ENCODE data around the gene MYRIP. TPM values are rescaled to one million over a fixed set of nuclear protein-coding genes. Genes with fewer than 3 reads are reported as not detected.

The MYRIP gene
- total and polyA plus RNA-seq, 4 donors = 0.15 to 11.0 (median 5.5) TPM

DNA sequence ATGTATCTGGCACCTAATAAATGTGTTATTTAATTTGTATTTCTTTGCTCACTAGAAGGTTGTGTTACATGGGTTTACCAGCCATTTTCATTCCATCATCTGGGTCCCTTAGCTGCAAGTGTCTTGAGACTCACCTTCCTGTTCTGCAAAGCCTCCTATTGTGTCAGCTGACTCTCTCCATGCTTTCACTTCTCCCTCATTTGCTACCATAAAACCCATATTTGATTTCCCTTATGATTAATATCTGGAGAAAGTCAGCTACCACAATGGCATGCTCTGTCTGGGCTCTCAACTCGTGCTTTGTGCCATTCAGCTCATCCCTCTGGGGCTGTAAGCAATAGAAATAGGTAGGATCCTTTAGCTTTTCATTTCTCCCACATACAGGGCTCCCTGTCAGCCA lies 420.6 kb downstream of the MYRIP start:
- H3K4me1 ChIP-seq (ENCODE audit: control insufficient read depth in 1 of 2, insufficient read depth in 2 of 2, low read length in 2 of 2) = no peaks in the 10 kb centered on the region
- intact Hi-C loops (cut with DNase I) = no loop called here
- 67 to 70% methylated on average over 1 of the region's 1 CpG for WGBS, 2 donors
- no peaks in the 10 kb centered on the region for H3K36me3 ChIP-seq (ENCODE audit: control insufficient read depth in 1 of 2, insufficient read depth in 2 of 2, low read length in 1 of 2)
- ATAC-seq (ENCODE audit: low FRiP score) = no peak
- DNase-seq = no peak
- no peaks in the 10 kb centered on the region for H3K9me3 ChIP-seq (ENCODE audit: control insufficient read depth, low read length)
- H3K27me3 ChIP-seq (ENCODE audit: control insufficient read depth in 1 of 2, insufficient read depth in 2 of 2, low read length in 1 of 2) = no peaks in the 10 kb centered on the region
- H3K4me3 ChIP-seq (ENCODE audit: low read length in 2 of 2) = no peak overlapping the region
- H3K27ac ChIP-seq (ENCODE audit: low read depth in 1 of 2, low read length in 2 of 2) = no peak overlapping the region

GRCh38 chr3:40230382-40230781 lies 421.0 kb downstream of the MYRIP start:
- H3K36me3 ChIP-seq (ENCODE audit: control insufficient read depth in 1 of 2, insufficient read depth in 2 of 2, low read length in 1 of 2) = no peaks in the 10 kb centered on the region
- no peak overlapping the region for H3K27ac ChIP-seq (ENCODE audit: low read depth in 1 of 2, low read length in 2 of 2)
- ATAC-seq (ENCODE audit: low FRiP score) = no peak
- no peaks in the 10 kb centered on the region for H3K27me3 ChIP-seq (ENCODE audit: control insufficient read depth in 1 of 2, insufficient read depth in 2 of 2, low read length in 1 of 2)
- intact Hi-C loops (cut with DNase I) = no loop called here
- no peaks in the 10 kb centered on the region for H3K4me1 ChIP-seq (ENCODE audit: control insufficient read depth in 1 of 2, insufficient read depth in 2 of 2, low read length in 2 of 2)
- no peak for DNase-seq
- H3K9me3 ChIP-seq (ENCODE audit: control insufficient read depth, low read length) = no peaks in the 10 kb centered on the region
- no peak overlapping the region for H3K4me3 ChIP-seq (ENCODE audit: low read length in 2 of 2)

- H3K36me3 ChIP-seq (ENCODE audit: control insufficient read depth in 1 of 2, insufficient read depth in 2 of 2, low read length in 1 of 2) = no peaks in the 10 kb centered on the region
- DNase-seq (no peak), ATAC-seq (ENCODE audit: low FRiP score) (no peak)
- H3K9me3 ChIP-seq (ENCODE audit: control insufficient read depth, low read length) = no peaks in the 10 kb centered on the region
- H3K27me3 ChIP-seq (ENCODE audit: control insufficient read depth in 1 of 2, insufficient read depth in 2 of 2, low read length in 1 of 2) = no peaks in the 10 kb centered on the region
- 65 to 84% methylated on average over 2 of the region's 2 CpGs for WGBS, 2 donors
- H3K4me1 ChIP-seq (ENCODE audit: control insufficient read depth in 1 of 2, insufficient read depth in 2 of 2, low read length in 2 of 2) = no peaks in the 10 kb centered on the region
- H3K27ac ChIP-seq (ENCODE audit: low read depth in 1 of 2, low read length in 2 of 2) = no peak overlapping the region
- intact Hi-C loops (cut with DNase I) = no loop called here
- no peak overlapping the region for H3K4me3 ChIP-seq (ENCODE audit: low read length in 2 of 2)
Observed at GRCh38 chr3:40232626-40233025, 423.2 kb downstream of the MYRIP start.

GRCh38 chr3:40237159-40237558 lies 427.8 kb downstream of the MYRIP start:
- Histone ChIP-seq H3K9me3 (ENCODE audit: control insufficient read depth, low read length) (no peaks in the 10 kb centered on the region), H3K27me3 (ENCODE audit: control insufficient read depth in 1 of 2, insufficient read depth in 2 of 2, low read length in 1 of 2) (no peaks in the 10 kb centered on the region), H3K27ac (ENCODE audit: low read depth in 1 of 2, low read length in 2 of 2) (no peak overlapping the region), H3K36me3 (ENCODE audit: control insufficient read depth in 1 of 2, insufficient read depth in 2 of 2, low read length in 1 of 2) (no peaks in the 10 kb centered on the region), H3K4me1 (ENCODE audit: control insufficient read depth in 1 of 2, insufficient read depth in 2 of 2, low read length in 2 of 2) (no peaks in the 10 kb centered on the region), H3K4me3 (ENCODE audit: low read length in 2 of 2) (no peak overlapping the region)
- intact Hi-C loops (cut with DNase I) = no loop called here
- DNase-seq (no peak), ATAC-seq (ENCODE audit: low FRiP score) (no peak)
- 72 to 76% methylated on average over 1 of the region's 1 CpG for WGBS, 2 donors

DNA sequence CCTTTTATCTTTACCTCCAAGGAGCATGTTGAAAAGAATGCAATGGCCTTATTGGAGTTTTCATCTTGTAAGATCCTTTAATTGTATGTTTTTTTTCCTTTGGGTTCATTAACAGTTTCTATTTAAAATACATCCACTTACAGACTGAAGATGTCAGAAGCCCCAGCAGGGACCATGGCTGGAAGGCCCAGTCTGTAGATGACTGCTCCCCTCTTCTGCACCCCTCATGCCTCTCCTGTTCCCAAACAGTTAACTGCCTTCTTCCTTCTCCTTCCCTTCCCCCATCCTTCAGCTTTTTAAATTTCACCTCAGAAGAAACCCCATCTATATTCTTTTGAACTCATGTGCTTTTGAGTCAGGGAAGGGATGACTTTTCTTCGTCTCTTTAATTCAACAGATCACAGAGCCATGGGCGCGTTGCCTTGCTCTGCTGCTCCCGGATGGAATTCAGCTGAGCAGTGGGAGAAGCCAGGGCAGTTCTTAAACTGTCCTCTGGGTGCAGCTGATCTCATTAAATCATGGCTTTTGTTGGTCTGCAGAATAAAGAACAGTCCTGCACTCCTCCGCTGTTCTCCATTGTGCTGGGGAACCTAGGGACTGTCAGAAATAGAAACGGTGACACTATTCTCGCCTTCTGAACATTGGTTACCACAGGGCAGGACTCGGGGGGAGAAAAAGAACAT lies 428.6 kb downstream of the MYRIP start:
- Histone ChIP-seq H3K9me3 (ENCODE audit: control insufficient read depth, low read length) (no peaks in the 10 kb centered on the region), H3K27ac (ENCODE audit: low read depth in 1 of 2, low read length in 2 of 2) (no peak overlapping the region), H3K27me3 (ENCODE audit: control insufficient read depth in 1 of 2, insufficient read depth in 2 of 2, low read length in 1 of 2) (no peaks in the 10 kb centered on the region), H3K4me1 (ENCODE audit: control insufficient read depth in 1 of 2, insufficient read depth in 2 of 2, low read length in 2 of 2) (no peaks in the 10 kb centered on the region), H3K36me3 (ENCODE audit: control insufficient read depth in 1 of 2, insufficient read depth in 2 of 2, low read length in 1 of 2) (no peaks in the 10 kb centered on the region), H3K4me3 (ENCODE audit: low read length in 2 of 2) (no peak overlapping the region)
- WGBS, 2 donors = 22 to 38% methylated on average over 8 of the region's 8 CpGs
- intact Hi-C loops (cut with DNase I) = no loop called here
- no peak for DNase-seq
- no peak for ATAC-seq (ENCODE audit: low FRiP score)

GRCh38 chr3:40240921-40241320 lies 431.5 kb downstream of the MYRIP start:
- H3K4me3 ChIP-seq (ENCODE audit: low read length in 2 of 2) = no peak overlapping the region
- 89 to 94% methylated on average over 1 of the region's 1 CpG for WGBS, 2 donors
- no peak overlapping the region for H3K27ac ChIP-seq (ENCODE audit: low read depth in 1 of 2, low read length in 2 of 2)
- intact Hi-C loops (cut with DNase I) = no loop called here
- no peaks in the 10 kb centered on the region for H3K9me3 ChIP-seq (ENCODE audit: control insufficient read depth, low read length)
- ATAC-seq (ENCODE audit: low FRiP score) = no peak
- no peaks in the 10 kb centered on the region for H3K4me1 ChIP-seq (ENCODE audit: control insufficient read depth in 1 of 2, insufficient read depth in 2 of 2, low read length in 2 of 2)
- no peaks in the 10 kb centered on the region for H3K27me3 ChIP-seq (ENCODE audit: control insufficient read depth in 1 of 2, insufficient read depth in 2 of 2, low read length in 1 of 2)
- DNase-seq = no peak
- no peaks in the 10 kb centered on the region for H3K36me3 ChIP-seq (ENCODE audit: control insufficient read depth in 1 of 2, insufficient read depth in 2 of 2, low read length in 1 of 2)

DNA sequence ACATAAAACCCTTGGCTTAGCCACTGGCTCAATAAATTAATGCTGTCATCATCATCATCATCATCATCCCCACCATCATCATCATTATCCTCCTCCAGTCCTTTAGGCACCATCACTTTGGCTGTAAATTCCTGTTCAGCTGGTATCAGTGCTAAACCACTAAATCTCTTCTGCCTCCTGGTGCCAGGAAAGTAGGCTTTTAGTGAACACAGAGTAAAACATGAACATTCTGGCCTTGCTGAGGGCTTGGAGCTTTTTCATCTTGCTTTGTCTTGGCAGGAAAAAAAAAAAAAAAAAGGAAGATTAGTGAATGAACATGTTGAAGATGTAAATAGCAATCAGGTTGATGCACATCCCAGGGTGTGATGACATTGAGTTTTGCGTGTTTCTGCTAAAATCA lies 432.8 kb downstream of the MYRIP start:
- Histone ChIP-seq H3K4me3 (ENCODE audit: low read length in 2 of 2) (no peak overlapping the region), H3K36me3 (ENCODE audit: control insufficient read depth in 1 of 2, insufficient read depth in 2 of 2, low read length in 1 of 2) (no peaks in the 10 kb centered on the region), H3K27me3 (ENCODE audit: control insufficient read depth in 1 of 2, insufficient read depth in 2 of 2, low read length in 1 of 2) (no peaks in the 10 kb centered on the region), H3K9me3 (ENCODE audit: control insufficient read depth, low read length) (no peaks in the 10 kb centered on the region), H3K27ac (ENCODE audit: low read depth in 1 of 2, low read length in 2 of 2) (no peak overlapping the region), H3K4me1 (ENCODE audit: control insufficient read depth in 1 of 2, insufficient read depth in 2 of 2, low read length in 2 of 2) (no peaks in the 10 kb centered on the region)
- DNase-seq (no peak), ATAC-seq (ENCODE audit: low FRiP score) (no peak)
- 86 to 93% methylated on average over 1 of the region's 1 CpG for WGBS, 2 donors
- intact Hi-C loops (cut with DNase I) = no loop called here

GRCh38 chr3:40242638-40243037 lies 433.2 kb downstream of the MYRIP start:
- DNase-seq (no peak), ATAC-seq (ENCODE audit: low FRiP score) (no peak)
- Histone ChIP-seq H3K36me3 (ENCODE audit: control insufficient read depth in 1 of 2, insufficient read depth in 2 of 2, low read length in 1 of 2) (no peaks in the 10 kb centered on the region), H3K27me3 (ENCODE audit: control insufficient read depth in 1 of 2, insufficient read depth in 2 of 2, low read length in 1 of 2) (no peaks in the 10 kb centered on the region), H3K9me3 (ENCODE audit: control insufficient read depth, low read length) (no peaks in the 10 kb centered on the region), H3K4me1 (ENCODE audit: control insufficient read depth in 1 of 2, insufficient read depth in 2 of 2, low read length in 2 of 2) (no peaks in the 10 kb centered on the region), H3K4me3 (ENCODE audit: low read length in 2 of 2) (no peak overlapping the region), H3K27ac (ENCODE audit: low read depth in 1 of 2, low read length in 2 of 2) (no peak overlapping the region)
- 65 to 71% methylated on average over 1 of the region's 1 CpG for WGBS, 2 donors
- intact Hi-C loops (cut with DNase I) = no loop called here

DNA sequence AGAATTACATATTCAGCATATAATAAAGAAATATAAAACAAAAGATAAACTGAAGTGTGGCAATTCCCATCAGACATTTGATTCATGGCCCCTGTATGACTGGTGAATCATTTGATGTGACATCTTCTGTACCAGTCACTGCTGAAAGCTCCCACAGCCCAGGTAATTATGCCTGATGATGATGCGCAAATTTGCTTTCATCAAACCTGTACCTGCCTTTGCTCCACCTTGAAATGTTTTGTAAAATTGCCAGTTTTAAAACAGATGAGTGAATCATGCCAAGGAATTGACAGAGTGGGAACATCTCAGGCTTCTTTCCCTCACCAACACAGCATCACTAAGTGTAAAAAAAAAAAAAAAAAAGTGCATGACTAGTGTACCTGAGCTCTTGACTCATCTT lies 433.6 kb downstream of the MYRIP start:
- Histone ChIP-seq H3K27ac (ENCODE audit: low read depth in 1 of 2, low read length in 2 of 2) (no peak overlapping the region), H3K4me3 (ENCODE audit: low read length in 2 of 2) (no peak overlapping the region), H3K9me3 (ENCODE audit: control insufficient read depth, low read length) (no peaks in the 10 kb centered on the region), H3K27me3 (ENCODE audit: control insufficient read depth in 1 of 2, insufficient read depth in 2 of 2, low read length in 1 of 2) (no peaks in the 10 kb centered on the region), H3K36me3 (ENCODE audit: control insufficient read depth in 1 of 2, insufficient read depth in 2 of 2, low read length in 1 of 2) (no peaks in the 10 kb centered on the region), H3K4me1 (ENCODE audit: control insufficient read depth in 1 of 2, insufficient read depth in 2 of 2, low read length in 2 of 2) (no peaks in the 10 kb centered on the region)
- ATAC-seq (ENCODE audit: low FRiP score) = no peak
- no peak for DNase-seq
- 0 to 97% methylated on average over 1 of the region's 1 CpG for WGBS, 2 donors
- intact Hi-C loops (cut with DNase I) = no loop called here
